Transverse colon (tissue), 4 donors: Measurements from ENCODE around the gene TMEM123. TPM values are rescaled to one million over a fixed set of nuclear protein-coding genes. Genes with fewer than 3 reads are reported as not detected.

ENCODE experiments used
- DNase-seq: peaks from one replicate; pipeline ENCODE4 v3.0.0-alpha.2; 2019
- H3K27ac ChIP-seq, 4 donors: fragments of 200-600 bp; sonication (generic); 2 replicates each; pipeline ENCODE4 v1.5.1; 2016 to 2018; ENCODE audit warnings: inconsistent platforms in 4 of 4
- H3K27me3 ChIP-seq: fragments of 200-600 bp; sonication (generic); 2 replicates; pipeline ENCODE4 v1.5.1; 2017; ENCODE audit warnings: inconsistent platforms
- H3K36me3 ChIP-seq, 4 donors: fragments of 200-600 bp; sonication (generic); 2 replicates each; pipeline ENCODE4 v1.5.1; 2017 to 2019; ENCODE audit warnings: inconsistent platforms in 4 of 4
- H3K4me1 ChIP-seq, 4 donors: fragments of 200-600 bp; sonication (generic); 2 replicates each; pipeline ENCODE4 v1.5.1; 2017 to 2020; ENCODE audit warnings: inconsistent platforms in 4 of 4
- H3K4me3 ChIP-seq, 4 donors: fragments of 200-600 bp; sonication (generic); 1 replicate in 1 of 4; 2 replicates in 3 of 4; pipeline versions ENCODE4 v1.5.1 to v1.6.1; 2017 to 2019; ENCODE audit warnings: inconsistent platforms in 4 of 4
- H3K9me3 ChIP-seq, 2 donors: fragments of 200-600 bp; sonication (generic); 2 replicates each; pipeline ENCODE4 v1.5.1; 2017 to 2019; ENCODE audit warnings: inconsistent platforms in 2 of 2
- EP300 ChIP-seq: sonication (generic); formaldehyde crosslinking; IDR thresholded peaks from one replicate; pipeline ENCODE4 v1.6.1; 2017; ENCODE audit warnings: antibody characterized with exemption, low read depth
- POLR2A ChIP-seq: fragments of 450-650 bp; IDR thresholded peaks from one replicate; pipeline ENCODE4 v1.6.1; 2016; ENCODE audit warnings: antibody characterized with exemption, mild to moderate bottlenecking, moderate library complexity
- POLR2AphosphoS5 ChIP-seq, 3 donors: sonication (generic); formaldehyde crosslinking; IDR thresholded peaks; one replicate each; pipeline ENCODE4 v1.6.1; 2016; ENCODE audit warnings: antibody characterized with exemption in 3 of 3
- WGBS, 2 donors: methylation state at CpG; one replicate each; pipeline ENCODE4 v1.1.5; 2018; ENCODE audit warnings: low coverage in 1 of 2; 5-methylcytosine and 5-hydroxymethylcytosine counted together
- in situ Hi-C, 4 donors: fragments of 200-750 bp; cut with MboI; loops; one replicate each; pipeline versions ENCODE4 v1.15.0 to v1.15.1; 2017; ENCODE audit warnings: low sequenced_read_pairs in 3 of 4, low pct_ligation_motif_present in 1 of 4, low pct_unique_long_range_greater_than_20kb in 1 of 4
- intact Hi-C: fragments of 100-400 bp; cut with DNase I; formaldehyde crosslinking; loops from one replicate; pipeline ENCODE4 v1.15.1; 2023; ENCODE audit warnings: low total_unique reads
- total RNA-seq, 4 donors: library from RNA; depleted of rRNA; stranded (reverse); fragments of >200 nt; gene quantifications; one replicate each; pipeline ENCODE4 v1.1.0, GENCODE V29; 2016
- TF ChIP-seq, protein P1 (sequence below), 5 experiments: fragments of 200-600 bp in 3 of 5; fragments of 450-650 bp in 2 of 5; sonication (generic) in 3 of 5; IDR thresholded peaks; 1 replicate in 2 of 5; 2 replicates in 3 of 5; pipeline ENCODE4 v1.5.1; 2016 to 2017; ENCODE audit warnings: antibody characterized with exemption in 5 of 5, inconsistent platforms in 3 of 5, mild to moderate bottlenecking in 2 of 5, moderate library complexity in 1 of 5

TMEM123 gene
- total RNA-seq, 4 donors from 2014 or later, result 55.4 to 137 (median 104) TPM

DNA sequence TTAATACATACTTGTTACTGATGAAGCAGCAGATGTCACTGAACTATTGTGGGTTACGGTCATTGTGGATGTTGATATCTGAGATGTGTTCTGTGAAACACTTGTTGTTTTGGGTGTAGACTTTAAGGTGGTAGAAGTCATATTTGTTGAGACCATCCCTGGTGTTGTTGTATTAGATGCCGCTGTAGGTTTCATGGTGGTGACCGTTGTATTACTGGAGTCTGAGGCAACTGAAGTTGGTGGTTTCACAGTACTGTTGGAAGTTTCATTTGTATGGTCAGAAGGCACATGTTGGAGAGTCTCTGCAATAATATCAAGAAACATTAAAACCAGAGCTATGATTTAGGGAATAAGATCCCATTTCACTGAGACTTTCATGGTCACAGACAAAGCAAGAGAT lies 50.7 kb downstream of the TMEM123 start:
- H3K27me3 ChIP-seq, result no peaks in the 10 kb centered on the region
- no peak overlapping the region for H3K27ac ChIP-seq
- DNase-seq, result no peak
- 87 to 97% methylated on average over 3 of the region's 3 CpGs for WGBS, 2 donors
- peaks cover 0 to 33% (median 9%) of the 10 kb centered on the region in 4 donors for H3K36me3 ChIP-seq
- in situ Hi-C loops, result no loop called here
- intact Hi-C loops, result no loop called here
- TF ChIP-seq, protein P1, sequence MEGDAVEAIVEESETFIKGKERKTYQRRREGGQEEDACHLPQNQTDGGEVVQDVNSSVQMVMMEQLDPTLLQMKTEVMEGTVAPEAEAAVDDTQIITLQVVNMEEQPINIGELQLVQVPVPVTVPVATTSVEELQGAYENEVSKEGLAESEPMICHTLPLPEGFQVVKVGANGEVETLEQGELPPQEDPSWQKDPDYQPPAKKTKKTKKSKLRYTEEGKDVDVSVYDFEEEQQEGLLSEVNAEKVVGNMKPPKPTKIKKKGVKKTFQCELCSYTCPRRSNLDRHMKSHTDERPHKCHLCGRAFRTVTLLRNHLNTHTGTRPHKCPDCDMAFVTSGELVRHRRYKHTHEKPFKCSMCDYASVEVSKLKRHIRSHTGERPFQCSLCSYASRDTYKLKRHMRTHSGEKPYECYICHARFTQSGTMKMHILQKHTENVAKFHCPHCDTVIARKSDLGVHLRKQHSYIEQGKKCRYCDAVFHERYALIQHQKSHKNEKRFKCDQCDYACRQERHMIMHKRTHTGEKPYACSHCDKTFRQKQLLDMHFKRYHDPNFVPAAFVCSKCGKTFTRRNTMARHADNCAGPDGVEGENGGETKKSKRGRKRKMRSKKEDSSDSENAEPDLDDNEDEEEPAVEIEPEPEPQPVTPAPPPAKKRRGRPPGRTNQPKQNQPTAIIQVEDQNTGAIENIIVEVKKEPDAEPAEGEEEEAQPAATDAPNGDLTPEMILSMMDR (IDR thresholded peaks at IDR 0.05), result no peak
- TF ChIP-seq EP300 (no peak), POLR2A (no peak), POLR2AphosphoS5 (IDR thresholded peaks at IDR 0.05) (no peak)
- H3K9me3 ChIP-seq, result no peaks in the 10 kb centered on the region
- peaks cover 0 to 3% (median 1%) of the 10 kb centered on the region in 4 donors for H3K4me1 ChIP-seq
- H3K4me3 ChIP-seq, result no peak overlapping the region

DNA sequence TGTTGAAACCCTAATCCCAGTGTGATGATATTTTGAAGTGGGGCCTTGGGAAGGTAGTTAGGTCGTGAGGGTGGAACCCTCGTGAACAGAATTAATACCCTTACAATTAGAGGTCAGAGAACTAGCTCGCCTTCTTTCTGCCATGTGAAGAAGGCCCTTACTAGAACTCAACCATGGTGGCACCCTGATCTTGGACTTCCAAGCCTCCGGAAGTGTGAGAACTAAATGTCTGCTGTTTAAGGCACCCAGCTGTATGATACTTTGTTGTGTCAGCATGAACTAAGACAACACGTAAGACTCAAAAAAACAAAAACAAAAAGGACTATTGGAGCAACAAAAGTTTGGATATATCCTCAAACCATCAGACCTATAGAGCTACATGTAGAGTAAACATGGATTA lies 52.0 kb downstream of the TMEM123 start:
- in situ Hi-C loops (no loop called here), intact Hi-C loops (no loop called here)
- Histone ChIP-seq H3K9me3 (no peaks in the 10 kb centered on the region), H3K27ac (no peak overlapping the region), H3K4me1 (peaks cover 0 to 3% (median 1%) of the 10 kb centered on the region in 4 donors), H3K4me3 (no peak overlapping the region), H3K27me3 (no peaks in the 10 kb centered on the region), H3K36me3 (peaks cover 0 to 33% (median 9%) of the 10 kb centered on the region in 4 donors)
- TF ChIP-seq POLR2A (no peak), EP300 (no peak), POLR2AphosphoS5 (IDR thresholded peaks at IDR 0.05) (no peak)
- TF ChIP-seq, protein P1 (IDR thresholded peaks at IDR 0.05), result no peak
- 92 to 96% methylated on average over 5 of the region's 5 CpGs for WGBS, 2 donors
- DNase-seq, result no peak

DNA sequence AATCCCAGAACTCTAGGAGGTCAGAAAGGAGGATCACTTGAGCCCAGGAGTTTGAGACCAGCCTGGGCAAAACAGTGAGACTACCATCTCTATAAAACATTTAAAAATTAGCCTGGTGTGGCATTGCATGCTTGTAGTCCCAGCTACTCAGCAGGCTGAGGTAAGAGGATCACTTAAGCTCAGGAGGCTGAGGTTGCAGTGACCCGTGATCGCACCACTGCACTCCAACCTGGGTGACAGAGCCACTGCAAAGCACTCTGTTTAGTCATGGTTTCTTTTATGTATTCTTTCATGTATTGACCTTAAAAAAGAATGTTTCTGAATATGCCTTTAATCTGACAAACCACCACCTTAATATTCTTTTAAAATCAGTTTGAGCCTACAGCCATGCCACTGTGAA lies 53.4 kb downstream of the TMEM123 start:
- no peak overlapping the region for H3K27ac ChIP-seq
- DNase-seq, result no peak
- peaks cover 0 to 3% (median 1%) of the 10 kb centered on the region in 4 donors for H3K4me1 ChIP-seq
- no peak for TF ChIP-seq POLR2AphosphoS5 (IDR thresholded peaks at IDR 0.05)
- TF ChIP-seq, protein P1 (IDR thresholded peaks at IDR 0.05), result no peak
- no peak overlapping the region for H3K4me3 ChIP-seq
- 100% methylated on average over 1 to 2 of the region's 2 CpGs for WGBS, 2 donors
- intact Hi-C loops (no loop called here), in situ Hi-C loops (loop anchor here in 3 of 4 donors (10.0 to 25.0 kb wide), 3 partner anchors 46 to 96 kb away; no protein-coding TSS in a partner anchor)
- peaks cover 0 to 33% (median 11%) of the 10 kb centered on the region in 4 donors for H3K36me3 ChIP-seq
- H3K27me3 ChIP-seq, result no peaks in the 10 kb centered on the region
- H3K9me3 ChIP-seq, result no peaks in the 10 kb centered on the region

DNA sequence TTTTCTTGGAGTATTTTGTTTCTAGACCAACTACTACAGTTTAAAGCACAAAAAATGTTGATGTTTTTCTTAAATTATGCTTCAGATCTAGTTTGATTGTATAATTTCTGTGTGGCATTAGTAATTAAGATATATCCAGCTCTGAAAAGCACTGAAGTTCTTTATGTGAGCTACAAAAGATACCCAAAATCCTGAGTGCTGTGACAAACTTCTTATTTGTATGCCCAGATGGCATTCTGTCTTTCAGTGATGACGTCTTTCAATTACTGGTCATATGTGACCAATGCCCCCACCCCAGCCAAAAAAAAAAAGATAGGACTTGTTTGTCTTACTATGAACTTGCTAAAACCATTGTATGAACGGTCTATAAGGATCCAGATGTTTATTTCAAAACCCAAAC lies 54.3 kb downstream of the TMEM123 start:
- TF ChIP-seq, protein P1 (IDR thresholded peaks at IDR 0.05), result no peak
- no peak for TF ChIP-seq POLR2A
- TF ChIP-seq POLR2AphosphoS5 (IDR thresholded peaks at IDR 0.05), result no peak
- no peak for TF ChIP-seq EP300
- no peaks in the 10 kb centered on the region for H3K27me3 ChIP-seq
- no peak overlapping the region for H3K4me3 ChIP-seq
- no peak for DNase-seq
- H3K27ac ChIP-seq, result no peak overlapping the region
- H3K36me3 ChIP-seq, result peaks cover 0 to 36% (median 11%) of the 10 kb centered on the region in 4 donors
- whole genome bisulfite sequencing, 2 donors, result 83 to 85% methylated on average over 2 of the region's 2 CpGs
- H3K4me1 ChIP-seq, result peaks cover 0 to 3% (median 1%) of the 10 kb centered on the region in 4 donors
- H3K9me3 ChIP-seq, result no peaks in the 10 kb centered on the region
- intact Hi-C loops (no loop called here), in situ Hi-C loops (loop anchor here in 3 of 4 donors (10.0 to 25.0 kb wide), 3 partner anchors 47 to 97 kb away; no protein-coding TSS in a partner anchor)
